Measurements from ENCODE around the gene COL17A1.

- TF ChIP-seq CTCF (IDR thresholded peaks at IDR 0.05) (no peak), POLR2AphosphoS5 (IDR thresholded peaks at IDR 0.05) (no peak)
These were observed 86.9 kb downstream of the COL17A1 start for GRCh38 chr10:103998805-103999204.
